Large intestine (tissue), 12 donors: Measurements from ENCODE around the gene RNF13. TPM values are rescaled to one million over a fixed set of nuclear protein-coding genes. Genes with fewer than 3 reads are reported as not detected.

Experiments
- DNase-seq, 2 donors: peaks; one replicate each; pipeline versions ENCODE4 v3.0.0 to v3.0.0-alpha.2; 2013
- H3K27ac ChIP-seq: one replicate; pipeline ENCODE4 v1.5.1; 2013; ENCODE audit warnings: low read length
- H3K27me3 ChIP-seq: 2 replicates; pipeline ENCODE4 v1.6.1; 2013; ENCODE audit warnings: low read length; ENCODE audit not compliant: control insufficient read depth, insufficient read depth
- H3K36me3 ChIP-seq: 2 replicates; pipeline ENCODE4 v1.6.1; 2013; ENCODE audit warnings: low read length; ENCODE audit not compliant: control insufficient read depth, insufficient read depth
- H3K4me1 ChIP-seq: one replicate; pipeline ENCODE4 v1.6.1; 2013; ENCODE audit warnings: low read length; ENCODE audit not compliant: control insufficient read depth, insufficient read depth
- H3K4me3 ChIP-seq: one replicate; pipeline ENCODE4 v1.5.1; 2013; ENCODE audit warnings: low read length
- H3K9me3 ChIP-seq: one replicate; pipeline ENCODE4 v1.6.1; 2013; ENCODE audit warnings: mild to moderate bottlenecking, low read depth, low read length, moderate library complexity; ENCODE audit not compliant: control insufficient read depth
- WGBS: methylation state at CpG from one replicate; pipeline ENCODE4 v1.1.5; 2013; ENCODE audit warnings: low lambda C conversion rate; ENCODE audit not compliant: insufficient coverage; 5-methylcytosine and 5-hydroxymethylcytosine counted together
- long read RNA-seq, 11 donors: transcript quantifications; one replicate each; lab custom pipeline, GENCODE V29; 2026
- polyA plus RNA-seq: library from polyadenylated mRNA; unstranded; fragments of 120-200 nt; gene quantifications from one replicate; pipeline ENCODE4 v1.2.1, GENCODE V29; 2013

RNF13 gene, protein sequence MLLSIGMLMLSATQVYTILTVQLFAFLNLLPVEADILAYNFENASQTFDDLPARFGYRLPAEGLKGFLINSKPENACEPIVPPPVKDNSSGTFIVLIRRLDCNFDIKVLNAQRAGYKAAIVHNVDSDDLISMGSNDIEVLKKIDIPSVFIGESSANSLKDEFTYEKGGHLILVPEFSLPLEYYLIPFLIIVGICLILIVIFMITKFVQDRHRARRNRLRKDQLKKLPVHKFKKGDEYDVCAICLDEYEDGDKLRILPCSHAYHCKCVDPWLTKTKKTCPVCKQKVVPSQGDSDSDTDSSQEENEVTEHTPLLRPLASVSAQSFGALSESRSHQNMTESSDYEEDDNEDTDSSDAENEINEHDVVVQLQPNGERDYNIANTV
- polyA plus RNA-seq, result 56.2 TPM
- long read RNA-seq, donor 1, transcript RNF13-203 (10 exons, 2,843 nt), result major isoform, 8 of 9 reads
- long read RNA-seq, donor 1, partial matches to known transcripts, result 0 of 9 reads
- long read RNA-seq, donor 1, other reads (novel, unspliced or antisense), result 0 of 9 reads
- long read RNA-seq, donor 2, transcript RNF13-203 (10 exons, 2,843 nt), result major isoform, 21 of 130 reads
- long read RNA-seq, donor 2, partial matches to known transcripts, result 12 of 130 reads
- long read RNA-seq, donor 2, other reads (novel, unspliced or antisense), result 95 of 130 reads
- long read RNA-seq, donor 3, result 0 reads
- long read RNA-seq, donor 4, partial matches to known transcripts, result 0 of 5 reads
- long read RNA-seq, donor 4, other reads (novel, unspliced or antisense), result 0 of 5 reads
- long read RNA-seq, donor 5, transcript RNF13-203 (10 exons, 2,843 nt), result major isoform, 8 of 12 reads
- long read RNA-seq, donor 5, partial matches to known transcripts, result 0 of 12 reads
- long read RNA-seq, donor 5, other reads (novel, unspliced or antisense), result 0 of 12 reads
- long read RNA-seq, donor 6, transcript RNF13-203 (10 exons, 2,843 nt), result major isoform, 20 of 93 reads
- long read RNA-seq, donor 6, partial matches to known transcripts, result 38 of 93 reads
- long read RNA-seq, donor 6, other reads (novel, unspliced or antisense), result 33 of 93 reads
- long read RNA-seq, donor 7, transcript RNF13-203 (10 exons, 2,843 nt), result major isoform, 12 of 19 reads
- long read RNA-seq, donor 7, partial matches to known transcripts, result 5 of 19 reads
- long read RNA-seq, donor 7, other reads (novel, unspliced or antisense), result 0 of 19 reads
- long read RNA-seq, donor 8, transcript RNF13-203 (10 exons, 2,843 nt), result major isoform, 23 of 106 reads
- long read RNA-seq, donor 8, partial matches to known transcripts, result 41 of 106 reads
- long read RNA-seq, donor 8, other reads (novel, unspliced or antisense), result 38 of 106 reads
- long read RNA-seq, donor 9, transcript RNF13-203 (10 exons, 2,843 nt), result major isoform, 15 of 92 reads
- long read RNA-seq, donor 9, partial matches to known transcripts, result 40 of 92 reads
- long read RNA-seq, donor 9, other reads (novel, unspliced or antisense), result 36 of 92 reads
- long read RNA-seq, donor 10, transcript RNF13-203 (10 exons, 2,843 nt), result major isoform, 21 of 121 reads
- long read RNA-seq, donor 10, partial matches to known transcripts, result 6 of 121 reads
- long read RNA-seq, donor 10, other reads (novel, unspliced or antisense), result 90 of 121 reads
- long read RNA-seq, donor 11, transcript RNF13-203 (10 exons, 2,843 nt), result major isoform, 11 of 12 reads
- long read RNA-seq, donor 11, partial matches to known transcripts, result 0 of 12 reads
- long read RNA-seq, donor 11, other reads (novel, unspliced or antisense), result 0 of 12 reads

DNA sequence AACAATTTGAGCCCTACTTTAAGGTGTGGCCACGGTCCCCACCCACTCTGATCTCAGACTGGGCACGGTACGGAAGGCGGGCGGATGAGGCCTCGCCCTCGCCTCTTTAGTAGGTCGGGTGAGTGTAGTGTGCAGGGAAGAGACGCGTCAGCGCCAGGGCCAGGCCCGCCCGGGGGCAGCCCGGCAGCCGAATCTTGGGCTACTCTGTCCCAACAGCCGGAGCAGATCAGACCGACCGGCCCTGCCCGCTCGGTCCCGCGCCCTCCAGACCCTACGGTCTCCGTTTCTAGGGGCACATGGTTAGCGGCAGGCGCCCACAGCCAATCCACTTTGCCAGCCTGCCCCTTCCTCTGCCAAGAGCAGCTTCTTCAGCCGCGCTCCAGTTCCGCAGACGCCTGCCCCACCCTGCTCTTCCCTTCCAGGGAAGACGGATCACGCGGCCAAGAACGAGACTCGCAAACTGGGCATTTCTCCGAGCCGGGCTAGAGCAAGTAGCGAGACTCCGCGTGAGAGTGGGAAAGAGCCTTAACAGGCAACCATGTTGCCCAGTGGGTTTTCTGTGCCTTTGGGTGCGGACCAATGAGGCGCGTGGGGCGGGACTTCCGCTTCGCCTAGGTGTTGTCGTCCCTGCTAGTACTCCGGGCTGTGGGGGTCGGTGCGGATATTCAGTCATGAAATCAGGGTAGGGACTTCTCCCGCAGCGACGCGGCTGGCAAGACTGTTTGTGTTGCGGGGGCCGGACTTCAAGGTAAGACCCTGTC is at the start of gene RNF13:
Gene RNF13 (plus strand): TSS at position 610 of the 761 bp plus-strand sequence. CDS start 32,812 bp downstream, outside the sequence.
- H3K27me3 ChIP-seq, result no peaks in the 10 kb centered on the region
- H3K4me3 ChIP-seq, result peak within 1 kb of the TSS; percentile 89
- H3K9me3 ChIP-seq, result no peaks in the 10 kb centered on the region
- H3K4me1 ChIP-seq, result peaks cover 6% of the 10 kb centered on the region
- peak within 1 kb of the TSS; percentile 97 for H3K27ac ChIP-seq
- no peaks in the 10 kb centered on the region for H3K36me3 ChIP-seq
- DNase-seq, result peak; percentile 92 to 97
- WGBS, result no CpG with 5 or more reads among the region's 56 CpGs

DNA sequence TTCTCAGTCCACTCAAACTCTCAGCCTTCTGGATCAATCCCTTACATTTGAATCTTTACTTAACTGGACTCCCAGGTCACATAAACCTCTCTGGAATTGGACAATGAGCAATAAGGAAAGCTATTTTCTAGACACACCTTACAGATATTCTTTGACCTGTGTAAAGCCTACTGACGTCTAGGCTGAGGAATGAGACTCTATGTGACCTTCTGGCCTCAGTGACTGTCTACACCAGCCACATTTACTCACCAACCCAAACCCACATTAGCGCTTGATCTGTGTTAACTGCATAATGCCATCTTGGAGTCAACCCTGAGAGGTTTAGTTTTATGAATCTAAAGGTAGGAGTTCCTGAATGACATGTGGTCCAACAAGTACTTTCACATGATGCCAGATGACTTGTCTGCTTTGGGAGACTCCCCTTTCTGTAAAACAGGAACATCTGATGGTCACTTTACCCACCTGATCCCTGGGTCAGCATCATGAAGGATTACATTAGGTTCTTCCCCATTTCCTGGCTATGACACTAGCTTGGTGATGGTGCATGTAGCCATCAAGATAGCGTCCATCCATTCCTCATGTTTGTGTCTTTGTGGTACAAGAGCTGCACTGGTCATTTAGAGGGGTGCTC is 49.3 kb upstream of the RNF13 start:
- Histone ChIP-seq H3K27me3 (peaks cover 38% of the 10 kb centered on the region), H3K27ac (no peak overlapping the region), H3K4me3 (no peak overlapping the region), H3K9me3 (no peaks in the 10 kb centered on the region), H3K4me1 (no peaks in the 10 kb centered on the region), H3K36me3 (no peaks in the 10 kb centered on the region)
- no CpG with 5 or more reads among the region's 3 CpGs for WGBS
- DNase-seq, result peak in 1 of 2 donors; percentile 9

DNA sequence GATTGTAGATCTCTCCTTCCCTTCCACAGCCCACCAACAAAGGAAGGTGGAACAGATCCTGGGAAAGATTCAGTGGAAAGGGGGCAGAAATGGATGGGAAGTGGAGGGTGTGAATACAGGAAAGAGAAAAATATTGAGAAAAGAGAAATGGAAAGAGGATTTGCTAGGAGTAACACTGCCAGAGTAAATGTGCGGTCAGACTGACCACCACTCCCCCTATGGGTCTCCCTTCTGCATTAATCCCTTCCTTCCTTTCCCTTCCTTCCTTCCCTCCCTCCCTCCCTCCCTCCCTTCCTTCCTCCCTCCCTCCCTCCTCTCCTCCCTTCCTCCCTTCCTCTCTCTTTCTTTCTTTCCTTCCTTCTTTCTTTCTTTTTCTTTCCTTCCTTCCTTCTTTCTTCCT is 48.7 kb upstream of the RNF13 start:
- H3K27me3 ChIP-seq, result peaks cover 36% of the 10 kb centered on the region
- no peaks in the 10 kb centered on the region for H3K36me3 ChIP-seq
- H3K9me3 ChIP-seq, result no peaks in the 10 kb centered on the region
- WGBS, result 60% methylated on average over 1 of the region's 1 CpG
- DNase-seq, result no peak
- no peak overlapping the region for H3K27ac ChIP-seq
- H3K4me1 ChIP-seq, result no peaks in the 10 kb centered on the region
- H3K4me3 ChIP-seq, result no peak overlapping the region

DNA sequence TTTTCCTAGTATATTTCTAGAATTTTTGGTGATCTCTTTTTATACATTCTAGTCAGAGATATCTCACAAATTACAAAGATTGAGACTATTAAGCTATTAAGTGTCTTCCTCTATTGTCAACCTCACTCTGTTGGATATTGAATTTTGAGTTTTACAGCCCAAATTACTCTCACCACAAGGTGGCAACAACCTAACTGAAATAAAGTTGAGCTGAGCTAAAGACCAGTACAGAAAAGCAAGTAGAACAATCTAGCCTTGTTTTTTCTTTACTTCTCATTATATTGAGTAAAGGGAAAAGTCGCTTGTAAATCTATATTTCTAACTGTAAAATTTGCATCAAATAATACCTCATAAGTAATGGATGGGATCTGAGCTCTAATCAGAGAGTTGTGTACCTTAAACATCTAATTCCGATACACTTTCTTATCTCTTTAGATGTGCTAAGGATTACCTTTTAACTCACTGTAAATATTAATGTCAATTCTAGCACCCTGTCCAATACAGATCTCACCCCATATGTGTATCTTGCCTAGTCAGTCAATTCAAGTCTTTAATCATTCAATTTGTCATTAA is 47.2 kb upstream of the RNF13 start:
- H3K27ac ChIP-seq, result no peak overlapping the region
- no peaks in the 10 kb centered on the region for H3K36me3 ChIP-seq
- H3K27me3 ChIP-seq, result peaks cover 30% of the 10 kb centered on the region
- no peaks in the 10 kb centered on the region for H3K9me3 ChIP-seq
- H3K4me1 ChIP-seq, result no peaks in the 10 kb centered on the region
- no peak overlapping the region for H3K4me3 ChIP-seq
- 16% methylated on average over 2 of the region's 2 CpGs for WGBS
- no peak for DNase-seq

DNA sequence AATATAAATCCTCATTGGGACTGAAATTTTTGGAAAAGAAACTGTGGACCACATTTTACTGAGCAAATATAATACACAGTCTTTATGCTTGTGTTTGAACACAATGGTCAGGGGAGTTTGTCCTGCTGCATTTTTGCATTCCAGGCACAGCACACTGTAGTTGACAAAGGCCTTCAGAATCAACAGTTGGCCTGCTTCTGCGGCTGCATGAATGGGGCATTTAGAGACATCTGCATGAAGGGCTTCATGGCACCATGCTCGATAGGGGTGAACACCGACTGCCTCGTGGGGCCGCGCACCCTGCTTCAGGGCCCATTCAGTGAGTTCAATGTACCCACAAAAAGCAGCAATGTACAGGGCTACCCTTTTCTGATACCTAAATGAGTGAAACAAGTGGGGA is 45.3 kb upstream of the RNF13 start:
- Histone ChIP-seq H3K27ac (no peak overlapping the region), H3K27me3 (peaks cover 28% of the 10 kb centered on the region), H3K36me3 (no peaks in the 10 kb centered on the region), H3K4me1 (no peaks in the 10 kb centered on the region), H3K9me3 (no peaks in the 10 kb centered on the region), H3K4me3 (no peak overlapping the region)
- DNase-seq, result no peak
- no CpG with 5 or more reads among the region's 6 CpGs for WGBS

DNA sequence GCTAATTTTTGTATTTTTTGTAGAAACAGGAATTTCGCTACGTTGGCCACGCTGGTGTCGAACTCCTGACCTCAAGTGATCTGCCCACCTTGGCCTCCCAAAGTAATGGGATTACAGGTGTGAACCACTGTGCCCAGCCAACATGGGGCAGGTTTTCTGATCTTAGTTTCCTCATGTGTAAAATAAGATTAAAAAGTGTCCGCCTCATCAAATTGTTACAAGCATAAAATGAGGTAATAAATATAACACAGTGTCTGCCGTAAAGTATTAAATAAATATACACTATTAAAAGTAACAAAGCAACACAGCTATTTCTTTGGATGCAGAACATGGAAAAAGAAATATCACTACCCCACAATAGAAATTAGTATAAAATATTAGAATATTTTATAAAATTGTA is 44.3 kb upstream of the RNF13 start:
- DNase-seq, result no peak
- Histone ChIP-seq H3K4me3 (no peak overlapping the region), H3K27me3 (peaks cover 24% of the 10 kb centered on the region), H3K36me3 (no peaks in the 10 kb centered on the region), H3K9me3 (no peaks in the 10 kb centered on the region), H3K27ac (no peak overlapping the region), H3K4me1 (no peaks in the 10 kb centered on the region)
- WGBS, result no CpG with 5 or more reads among the region's 6 CpGs

DNA sequence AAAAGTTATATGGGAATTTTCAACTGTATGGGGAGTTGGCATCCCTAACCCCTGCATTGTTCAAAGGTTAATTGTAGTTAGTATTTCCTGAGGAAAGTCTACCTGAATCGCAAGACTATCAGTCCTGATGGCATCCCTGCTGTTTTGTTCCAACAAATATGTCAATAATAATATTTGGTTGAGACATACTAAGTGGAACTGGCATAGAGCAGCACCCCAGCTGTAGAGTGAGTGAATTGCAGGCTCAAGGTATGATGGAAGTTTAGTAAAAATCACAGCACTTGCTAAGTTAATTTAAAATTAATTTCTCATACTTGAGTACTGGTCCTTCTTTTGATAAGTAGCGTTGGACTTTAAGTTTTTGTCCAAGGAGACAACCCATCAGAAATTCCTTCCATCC is 42.8 kb upstream of the RNF13 start:
- Histone ChIP-seq H3K27ac (no peak overlapping the region), H3K27me3 (peaks cover 19% of the 10 kb centered on the region), H3K4me1 (no peaks in the 10 kb centered on the region), H3K4me3 (no peak overlapping the region), H3K36me3 (no peaks in the 10 kb centered on the region), H3K9me3 (no peaks in the 10 kb centered on the region)
- no CpG with 5 or more reads among the region's 2 CpGs for WGBS
- DNase-seq, result no peak

DNA sequence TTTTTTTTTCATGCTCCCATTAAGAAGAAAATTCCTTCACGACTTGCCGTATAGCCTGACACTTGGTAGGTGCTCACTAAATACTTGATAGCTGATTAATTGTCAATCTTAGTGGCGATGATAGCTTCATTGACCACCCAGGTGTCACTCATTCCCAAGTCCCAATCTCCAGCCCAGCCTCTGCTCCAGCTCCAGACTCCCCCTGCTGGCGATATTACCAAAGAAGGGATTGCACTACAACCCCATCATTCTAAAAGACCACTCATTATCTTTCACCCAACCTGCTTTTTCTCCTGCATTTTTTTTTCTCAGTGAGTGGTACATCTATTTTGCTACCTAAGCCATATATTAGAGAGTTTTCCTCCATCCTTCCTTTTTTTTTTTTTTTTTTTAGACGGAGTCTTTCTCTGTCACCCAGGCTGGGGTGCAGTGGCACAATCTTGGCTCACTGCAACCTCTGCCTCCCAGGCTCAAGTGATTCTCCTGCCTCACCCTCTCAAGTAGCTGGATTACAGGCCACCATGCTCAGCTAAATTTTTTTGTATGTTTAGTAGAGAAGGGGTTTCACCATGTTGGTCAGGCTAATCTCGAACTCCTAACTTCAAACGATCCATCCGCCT is 41.3 kb upstream of the RNF13 start:
- Histone ChIP-seq H3K27ac (no peak overlapping the region), H3K4me3 (no peak overlapping the region), H3K36me3 (no peaks in the 10 kb centered on the region), H3K4me1 (no peaks in the 10 kb centered on the region), H3K9me3 (no peaks in the 10 kb centered on the region), H3K27me3 (peaks cover 13% of the 10 kb centered on the region)
- peak in 1 of 2 donors; percentile 12 for DNase-seq
- no CpG with 5 or more reads among the region's 8 CpGs for WGBS
